ENCODE results near the gene FASN.

The FASN gene

DNA sequence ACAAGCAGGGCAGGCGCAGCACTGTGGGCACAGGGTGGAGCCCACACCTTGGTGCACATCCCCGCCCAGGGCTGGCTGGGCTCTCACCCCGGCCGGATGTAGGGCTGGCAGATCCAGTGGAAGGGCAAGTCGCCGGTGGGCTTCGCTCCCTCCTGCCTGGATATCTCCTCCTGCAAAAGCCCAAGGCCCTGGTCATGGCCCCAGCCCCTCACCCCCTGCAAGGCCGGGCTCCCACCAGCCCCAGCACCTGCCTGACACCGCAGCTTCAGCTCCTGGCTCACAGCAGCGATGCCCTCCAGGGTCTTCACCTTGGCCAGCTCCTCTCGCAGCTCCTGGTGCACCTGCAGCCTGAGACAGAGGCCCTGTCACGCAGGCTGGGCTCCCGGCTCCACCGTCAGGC is 37.4 kb downstream of the FASN start:
- no peak for TF ChIP-seq ZFX (IDR thresholded peaks at IDR 0.05; ENCODE audit: borderline replicate concordance)
- TF ChIP-seq, protein P1, sequence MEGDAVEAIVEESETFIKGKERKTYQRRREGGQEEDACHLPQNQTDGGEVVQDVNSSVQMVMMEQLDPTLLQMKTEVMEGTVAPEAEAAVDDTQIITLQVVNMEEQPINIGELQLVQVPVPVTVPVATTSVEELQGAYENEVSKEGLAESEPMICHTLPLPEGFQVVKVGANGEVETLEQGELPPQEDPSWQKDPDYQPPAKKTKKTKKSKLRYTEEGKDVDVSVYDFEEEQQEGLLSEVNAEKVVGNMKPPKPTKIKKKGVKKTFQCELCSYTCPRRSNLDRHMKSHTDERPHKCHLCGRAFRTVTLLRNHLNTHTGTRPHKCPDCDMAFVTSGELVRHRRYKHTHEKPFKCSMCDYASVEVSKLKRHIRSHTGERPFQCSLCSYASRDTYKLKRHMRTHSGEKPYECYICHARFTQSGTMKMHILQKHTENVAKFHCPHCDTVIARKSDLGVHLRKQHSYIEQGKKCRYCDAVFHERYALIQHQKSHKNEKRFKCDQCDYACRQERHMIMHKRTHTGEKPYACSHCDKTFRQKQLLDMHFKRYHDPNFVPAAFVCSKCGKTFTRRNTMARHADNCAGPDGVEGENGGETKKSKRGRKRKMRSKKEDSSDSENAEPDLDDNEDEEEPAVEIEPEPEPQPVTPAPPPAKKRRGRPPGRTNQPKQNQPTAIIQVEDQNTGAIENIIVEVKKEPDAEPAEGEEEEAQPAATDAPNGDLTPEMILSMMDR (IDR thresholded peaks at IDR 0.05), result no peak
- peak overlapping the region; percentile 87 for H3K27ac ChIP-seq

DNA sequence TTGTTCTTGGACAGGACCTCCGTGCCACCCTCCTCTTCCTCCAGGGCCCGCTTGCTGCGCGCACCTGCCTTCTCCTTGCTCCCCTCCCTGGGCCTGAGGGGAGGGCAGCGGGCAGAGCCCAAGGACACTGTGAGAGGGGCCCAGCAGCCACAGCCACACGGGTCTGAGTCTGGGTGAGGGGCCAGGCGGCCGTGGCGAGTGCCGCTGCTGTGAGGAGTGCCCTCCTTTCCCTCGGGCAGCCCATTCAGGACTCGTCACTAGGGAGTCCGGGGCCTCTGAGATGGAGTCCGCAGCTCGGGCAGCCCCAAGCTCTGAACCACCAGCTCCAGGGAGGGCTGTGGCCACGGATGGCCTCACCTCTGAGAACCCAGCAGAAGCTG is 38.0 kb downstream of the FASN start:
- TF ChIP-seq, protein P1 (IDR thresholded peaks at IDR 0.05), result no peak
- no peak for TF ChIP-seq ZFX (IDR thresholded peaks at IDR 0.05; ENCODE audit: borderline replicate concordance)
- peak overlapping the region; percentile 87 for H3K27ac ChIP-seq

DNA sequence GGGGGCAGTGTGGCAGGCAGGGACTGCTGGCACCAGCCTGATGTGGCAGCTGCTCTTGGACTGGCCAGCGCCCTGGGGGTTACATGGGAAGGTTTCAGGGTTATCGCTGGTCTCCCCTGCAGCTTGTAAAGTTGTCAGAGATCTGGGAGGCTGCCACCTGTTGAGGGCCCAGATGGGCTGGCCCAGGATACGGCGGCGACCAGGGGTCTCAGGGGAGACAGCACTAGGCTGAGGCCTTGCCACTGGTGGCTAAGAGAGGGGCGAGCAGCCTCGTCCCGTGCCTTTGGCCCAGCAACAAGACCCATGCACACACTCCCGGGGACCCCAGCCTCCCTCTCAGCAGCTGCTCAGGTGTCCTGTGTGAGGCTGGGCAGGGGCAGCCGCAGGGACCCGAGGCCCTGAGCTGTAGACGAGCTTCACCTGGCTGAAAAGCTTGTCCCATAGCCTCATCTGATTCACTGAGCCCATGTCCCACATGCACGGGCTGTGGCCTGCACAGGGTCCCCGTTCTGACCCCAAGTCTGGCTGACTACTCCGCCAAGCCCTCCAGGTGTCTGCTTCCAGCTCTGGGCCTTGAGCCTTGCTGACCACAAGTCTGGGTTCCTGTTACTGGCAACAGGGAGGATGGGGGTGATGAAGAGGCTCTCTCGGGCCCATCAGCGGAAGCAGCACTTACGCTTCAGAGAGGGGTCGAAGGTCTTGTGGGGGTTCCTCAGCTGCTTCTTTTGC is 38.6 kb downstream of the FASN start:
- TF ChIP-seq ZFX (IDR thresholded peaks at IDR 0.05; ENCODE audit: borderline replicate concordance), result no peak
- TF ChIP-seq, protein P1 (IDR thresholded peaks at IDR 0.05), result no peak
- peak overlapping the region; percentile 87 for H3K27ac ChIP-seq

DNA sequence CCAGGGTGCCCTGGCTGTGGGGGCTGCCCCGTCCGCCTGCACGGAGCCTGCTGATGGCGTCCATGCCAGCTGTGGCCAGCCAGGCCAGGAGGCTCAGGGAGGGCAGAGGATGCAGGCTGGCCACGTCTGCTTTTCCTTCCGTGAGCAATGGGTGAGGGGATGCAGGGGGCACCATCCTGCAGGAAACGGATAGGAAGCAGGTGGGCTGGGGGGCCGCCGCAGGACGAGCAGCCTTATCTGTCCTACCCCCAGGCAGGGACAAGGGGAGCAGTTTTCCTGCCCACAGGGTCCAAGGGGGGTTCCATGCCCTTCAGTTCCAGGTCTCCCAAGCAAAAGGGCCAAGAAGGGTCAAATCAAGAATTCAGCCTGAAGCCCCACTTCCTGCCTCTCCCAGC is 39.2 kb downstream of the FASN start:
- H3K27ac ChIP-seq, result peak overlapping the region; percentile 87

DNA sequence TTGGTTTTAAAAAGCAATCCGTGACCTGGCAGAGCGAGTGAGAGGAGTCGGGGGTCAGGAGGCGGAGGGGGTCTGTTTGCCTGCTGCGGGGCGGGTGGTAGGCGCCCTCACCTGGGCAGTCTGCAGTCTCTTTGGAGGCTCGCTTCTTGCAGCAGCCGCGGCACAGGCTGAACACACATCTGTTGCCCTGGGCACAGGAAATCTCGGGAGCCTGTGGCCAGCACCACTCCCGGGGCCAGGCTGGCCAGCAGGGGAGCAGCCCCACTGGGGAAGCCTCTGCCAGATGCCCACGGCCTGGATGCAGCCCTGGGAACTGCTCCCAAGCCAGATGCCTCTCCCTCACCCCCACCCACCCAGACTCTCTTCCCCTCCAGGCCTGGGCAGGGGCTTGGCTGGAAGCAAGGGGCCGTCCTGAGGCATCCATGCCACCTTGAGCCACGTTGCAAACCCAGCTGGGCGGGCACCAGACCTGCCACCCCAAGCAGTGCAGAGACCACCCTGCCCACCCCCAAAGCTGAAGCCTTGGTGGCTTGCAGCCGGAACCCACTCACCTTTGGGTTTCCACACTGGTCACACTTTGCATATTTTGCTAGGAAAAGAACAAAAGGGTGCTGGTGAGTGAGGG is 39.7 kb downstream of the FASN start:
- peak overlapping the region; percentile 87 for H3K27ac ChIP-seq
- TF ChIP-seq ZFX (IDR thresholded peaks at IDR 0.05; ENCODE audit: borderline replicate concordance), result no peak
- TF ChIP-seq, protein P1 (IDR thresholded peaks at IDR 0.05), result no peak

More for the DNA sequence above, 39.2 kb downstream of the FASN start:
- TF ChIP-seq, protein P1 (IDR thresholded peaks at IDR 0.05), result no peak
- TF ChIP-seq ZFX (IDR thresholded peaks at IDR 0.05; ENCODE audit: borderline replicate concordance), result no peak

DNA sequence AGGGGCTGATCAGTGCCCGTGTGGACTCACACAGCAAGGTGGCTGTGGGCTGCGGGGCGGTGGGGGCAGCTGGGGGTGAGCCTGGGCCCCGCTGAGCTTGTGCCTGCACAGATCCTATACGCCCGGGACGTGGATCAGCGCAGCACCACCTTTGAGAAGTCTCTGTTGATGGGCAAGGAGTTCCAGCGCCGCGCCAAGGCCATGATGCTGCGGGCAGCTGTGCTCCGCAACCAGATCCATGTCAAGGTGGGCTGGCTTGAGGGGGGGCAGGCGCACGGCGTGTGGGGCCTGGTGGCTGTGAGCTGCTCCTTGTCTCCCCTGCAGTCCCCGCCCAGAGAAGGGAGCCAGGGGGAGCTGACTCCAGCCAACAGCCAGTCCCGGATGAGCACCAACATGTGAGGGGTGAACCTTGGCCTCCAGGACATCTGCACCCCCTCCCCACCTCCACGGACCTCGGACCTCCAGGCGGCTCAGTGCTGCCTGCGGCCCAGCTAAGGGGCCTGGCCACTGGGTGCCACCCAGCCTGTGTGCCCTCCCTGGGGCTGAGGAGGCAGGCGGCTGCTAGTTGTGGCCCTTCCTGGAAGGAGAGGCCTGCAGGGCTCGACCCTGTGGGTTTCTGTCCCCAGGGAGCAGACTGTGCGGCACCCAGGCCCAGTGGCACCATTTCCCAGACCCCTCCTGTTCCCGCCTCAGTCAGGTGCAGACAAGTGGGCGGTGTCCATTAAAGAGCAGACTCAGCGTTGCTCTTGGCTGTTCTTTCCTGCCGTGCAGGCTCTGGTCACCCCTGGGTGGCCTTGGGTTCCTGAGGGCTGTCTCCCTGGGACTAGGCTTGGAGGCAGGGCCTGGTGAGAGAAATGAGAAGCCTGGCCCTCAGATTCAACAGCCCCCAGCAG is 41.1 kb downstream of the FASN start:
- peak overlapping the region; percentile 87 for H3K27ac ChIP-seq

More for the DNA sequence above, 41.1 kb downstream of the FASN start:
- no peak for TF ChIP-seq ZFX (IDR thresholded peaks at IDR 0.05; ENCODE audit: borderline replicate concordance)
- TF ChIP-seq, protein P1 (IDR thresholded peaks at IDR 0.05), result no peak
